B cell (primary cell): ENCODE results near the gene GRHPR. TPM values are rescaled to one million over a fixed set of nuclear protein-coding genes. Genes with fewer than 3 reads are reported as not detected.

ENCODE experiments used
- ATAC-seq: fragments of 200-7000 bp; cut with Tn5 transposase; one replicate; pipeline ENCODE4 v1.10.0; 2021; ENCODE audit warnings: low read depth, mild to moderate bottlenecking, moderate number of reproducible peaks, moderate library complexity
- CTCF ChIA-PET: fragments of 350-600 bp; sonication (Branson Sonifier 250); formaldehyde crosslinking; loops from one replicate; lab custom pipeline; 2021; ENCODE audit warnings: antibody characterized with exemption, inconsistent platforms; lab: Charles Lee
- POLR2A ChIA-PET: fragments of 350-600 bp; sonication (Branson Sonifier 250); formaldehyde crosslinking; loops from one replicate; lab custom pipeline; 2021; ENCODE audit warnings: antibody characterized with exemption; lab: Charles Lee
- DNase-seq: peaks from one replicate; pipeline ENCODE4 v3.0.0; 2013
- H2AFZ ChIP-seq: 2 replicates; pipeline ENCODE4 v1.6.1; 2012; ENCODE audit warnings: mild to moderate bottlenecking, low read depth, low read length; ENCODE audit not compliant: insufficient read depth, poor library complexity, severe bottlenecking
- H3K27ac ChIP-seq, 2 donors: 1 replicate in 1 of 2; 2 replicates in 1 of 2; pipeline ENCODE4 v1.5.1; 2012 to 2013; ENCODE audit warnings: low read length in 2 of 2, mild to moderate bottlenecking in 2 of 2, moderate library complexity in 1 of 2
- H3K27me3 ChIP-seq, 4 experiments: fragments of 200-600 bp in 1 of 4; sonication (generic) in 1 of 4; replicated peaks in 1 of 4; 1 replicate in 2 of 4; 2 replicates in 2 of 4; pipeline versions ENCODE4 v1.6.1 to v1.7.0; 2013 to 2016; ENCODE audit warnings: low read length in 3 of 4, mild to moderate bottlenecking in 2 of 4, mixed read lengths in 1 of 4, moderate library complexity in 1 of 4; ENCODE audit not compliant: insufficient read depth in 4 of 4, control insufficient read depth in 3 of 4; ENCODE audit errors: control extremely low read depth in 1 of 4
- H3K36me3 ChIP-seq, 2 experiments: replicated peaks in 1 of 2; 1 replicate in 1 of 2; 2 replicates in 1 of 2; pipeline versions ENCODE4 v1.6.1 to v1.7.1; 2013; ENCODE audit warnings: low read length in 1 of 2; ENCODE audit not compliant: insufficient read depth in 2 of 2, control insufficient read depth in 1 of 2; ENCODE audit errors: control extremely low read depth in 1 of 2, extremely low read depth in 1 of 2
- H3K4me1 ChIP-seq, 2 donors: fragments of 200-600 bp in 1 of 2; sonication (generic) in 1 of 2; 1 replicate in 1 of 2; 2 replicates in 1 of 2; pipeline versions ENCODE4 v1.5.1 to v1.6.1; 2013 to 2017; ENCODE audit warnings: low read length in 2 of 2; ENCODE audit not compliant: control insufficient read depth in 2 of 2, insufficient read depth in 2 of 2
- H3K4me2 ChIP-seq: replicated peaks from 2 replicates; pipeline ENCODE3; 2012; ENCODE audit warnings: mild to moderate bottlenecking, low read depth, low read length; ENCODE audit not compliant: poor library complexity, severe bottlenecking
- H3K4me3 ChIP-seq, 5 experiments: fragments of 200-600 bp in 1 of 5; sonication (generic) in 1 of 5; 1 replicate in 3 of 5; 2 replicates in 2 of 5; pipeline versions ENCODE4 v1.5.1 to v1.7.0; 2011 to 2016; ENCODE audit warnings: low read length in 4 of 5, mild to moderate bottlenecking in 4 of 5, low read depth in 2 of 5, control low read depth in 1 of 5, moderate library complexity in 1 of 5; ENCODE audit not compliant: insufficient read depth in 1 of 5; ENCODE audit errors: control extremely low read depth in 1 of 5, extremely low read depth in 1 of 5
- H3K79me2 ChIP-seq: fragments of 200-600 bp; sonication (generic); one replicate; pipeline ENCODE4 v1.6.0; 2016; ENCODE audit warnings: low read length; ENCODE audit not compliant: control insufficient read depth, insufficient read depth
- H3K9ac ChIP-seq: fragments of 200-600 bp; sonication (generic); 2 replicates; pipeline ENCODE4 v1.6.1; 2017; ENCODE audit warnings: mild to moderate bottlenecking, low read length, moderate library complexity
- H3K9me3 ChIP-seq, 3 donors: one replicate each; pipeline versions ENCODE4 v1.6.1 to v1.7.1; 2013; ENCODE audit warnings: low read length in 2 of 3; ENCODE audit not compliant: control insufficient read depth in 2 of 3, insufficient read depth in 1 of 3; ENCODE audit errors: control extremely low read depth in 1 of 3
- H4K20me1 ChIP-seq: 2 replicates; pipeline ENCODE4 v1.6.0; 2012; ENCODE audit warnings: mild to moderate bottlenecking, low read length; ENCODE audit not compliant: insufficient read depth, control insufficient read depth, poor library complexity, severe bottlenecking
- H3K27ac Mint-ChIP-seq: one replicate; pipeline ENCODE4 v1.8.0; 2021; ENCODE audit warnings: mixed read lengths
- H3K27me3 Mint-ChIP-seq: one replicate; pipeline ENCODE4 v1.8.0; 2021; ENCODE audit warnings: mixed read lengths
- H3K4me1 Mint-ChIP-seq: one replicate; pipeline ENCODE4 v1.8.0; 2021; ENCODE audit warnings: mixed read lengths
- H3K4me3 Mint-ChIP-seq: one replicate; pipeline ENCODE4 v1.8.0; 2021; ENCODE audit warnings: mixed read lengths
- H3K9me3 Mint-ChIP-seq: one replicate; pipeline ENCODE4 v1.8.0; 2022; ENCODE audit warnings: mixed read lengths; ENCODE audit not compliant: insufficient read depth
- EZH2 ChIP-seq: IDR thresholded peaks from 2 replicates; pipeline ENCODE4 v1.6.1; 2012; ENCODE audit warnings: borderline replicate concordance, low read depth, mild to moderate bottlenecking, moderate library complexity, low read length; ENCODE audit not compliant: insufficient read depth, poor library complexity, severe bottlenecking
- WGBS: methylation state at CpG from one replicate; pipeline ENCODE4 v1.1.5; 2013; ENCODE audit warnings: missing lambda C conversion rate; ENCODE audit not compliant: insufficient coverage; 5-methylcytosine and 5-hydroxymethylcytosine counted together
- intact Hi-C: fragments of 100-400 bp; cut with micrococcal nuclease; formaldehyde crosslinking; loops from one replicate; pipeline ENCODE4 v1.10.0; 2022
- polyA plus RNA-seq: library from polyadenylated mRNA; depleted of rRNA; stranded (reverse); fragments of >200 nt; gene quantifications from 2 replicates; pipeline ENCODE4 v1.2.3, GENCODE V29; 2012
- total RNA-seq, 2 donors: library from RNA; stranded (reverse); fragments of 120-200 nt in 1 of 2; gene quantifications; 1 replicate in 1 of 2; 2 replicates in 1 of 2; pipeline versions ENCODE4 v1.2.3 to v1.2.4, GENCODE V29; 2013 to 2022
- TF ChIP-seq, protein P1 (sequence below): fragments of 200-600 bp; IDR thresholded peaks from one replicate; pipeline ENCODE4 v1.8.0; 2022; ENCODE audit warnings: antibody characterized with exemption, mild to moderate bottlenecking

GRHPR gene
- total and polyA plus RNA-seq, 2 donors (not counting 1 experiment from before 2014, with no cell fraction given): 121 to 138 TPM

DNA sequence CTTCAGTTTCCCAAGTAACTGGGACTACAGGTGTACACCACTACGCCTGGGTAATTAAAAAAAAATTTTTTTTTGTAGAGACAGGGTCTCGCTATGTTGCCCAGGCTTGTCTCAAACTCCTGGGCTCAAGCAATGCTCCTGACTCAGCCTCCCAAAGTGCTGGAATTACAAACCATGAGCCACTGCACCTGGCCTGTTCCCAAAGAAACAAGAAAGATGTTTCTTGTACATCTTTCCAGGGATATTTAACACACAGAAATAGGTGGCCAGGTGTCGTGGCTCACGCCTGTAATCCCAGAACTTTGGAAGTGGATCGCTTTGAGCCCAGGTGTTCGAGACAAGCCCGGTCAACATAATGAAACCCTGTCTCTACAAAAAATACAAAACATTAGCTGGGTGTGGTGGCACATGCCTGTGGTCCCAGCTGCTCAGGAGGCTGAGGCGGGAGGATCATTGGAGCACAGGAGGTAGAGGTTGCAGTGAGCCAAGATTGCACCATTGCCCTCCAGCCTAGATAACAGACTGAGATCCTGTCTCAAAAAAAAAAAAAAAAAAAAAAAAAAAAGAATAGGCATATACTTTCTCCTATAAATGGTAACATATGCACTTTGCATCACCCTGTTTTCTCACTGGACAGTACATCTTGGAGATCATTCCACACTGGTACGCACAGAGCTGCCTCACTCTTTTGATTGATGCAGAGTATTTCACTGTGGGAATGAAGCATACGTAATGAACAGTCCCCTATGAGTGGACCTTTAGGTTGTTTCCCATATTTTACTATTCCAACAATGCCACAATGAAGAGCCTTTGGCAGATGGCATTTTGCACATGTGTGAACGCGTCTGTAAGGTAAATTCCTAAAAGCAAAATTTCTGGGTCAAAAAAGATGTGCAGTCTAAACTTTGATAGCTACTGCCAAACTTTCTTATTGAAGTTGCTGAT, 2.0 kb upstream of the GRHPR start:
- ChIA-PET POLR2A (interaction anchor here (0.6 to 0.7 kb wide), 3 partner anchors 8 to 391 kb away, joined by 4 to 7 read pairs (median 6); no protein-coding TSS in a partner anchor), CTCF (interaction anchor here (1.6 to 1.8 kb wide), 3 partner anchors 8 to 46 kb away, joined by 4 to 6 read pairs (median 5); no protein-coding TSS in a partner anchor)
- H3K27ac ChIP-seq: no peak overlapping the region
- Mint-ChIP-seq H3K27me3 (no peaks in the 10 kb centered on the region), H3K4me3 (peak overlapping the region; percentile 3), H3K9me3 (no peaks in the 10 kb centered on the region), H3K27ac (no peak overlapping the region), H3K4me1 (peaks cover 28% of the 10 kb centered on the region)
- H3K27me3 ChIP-seq: no peaks in the 10 kb centered on the region
- ATAC-seq (no peak), DNase-seq (no peak)
- H2AFZ ChIP-seq: no peak overlapping the region
- intact Hi-C loops: loop anchor here (5.0 kb wide), 1 partner anchor 172 kb away; the partner anchor contains the start of gene TOMM5
- no peak overlapping the region for H3K4me3 ChIP-seq
- no peak overlapping the region for H3K4me2 ChIP-seq
- peaks cover 0 to 11% of the 10 kb centered on the region in 2 experiments for H3K36me3 ChIP-seq
- no peaks in the 10 kb centered on the region for H3K9me3 ChIP-seq
- TF ChIP-seq EZH2: no peak
- TF ChIP-seq, protein P1, sequence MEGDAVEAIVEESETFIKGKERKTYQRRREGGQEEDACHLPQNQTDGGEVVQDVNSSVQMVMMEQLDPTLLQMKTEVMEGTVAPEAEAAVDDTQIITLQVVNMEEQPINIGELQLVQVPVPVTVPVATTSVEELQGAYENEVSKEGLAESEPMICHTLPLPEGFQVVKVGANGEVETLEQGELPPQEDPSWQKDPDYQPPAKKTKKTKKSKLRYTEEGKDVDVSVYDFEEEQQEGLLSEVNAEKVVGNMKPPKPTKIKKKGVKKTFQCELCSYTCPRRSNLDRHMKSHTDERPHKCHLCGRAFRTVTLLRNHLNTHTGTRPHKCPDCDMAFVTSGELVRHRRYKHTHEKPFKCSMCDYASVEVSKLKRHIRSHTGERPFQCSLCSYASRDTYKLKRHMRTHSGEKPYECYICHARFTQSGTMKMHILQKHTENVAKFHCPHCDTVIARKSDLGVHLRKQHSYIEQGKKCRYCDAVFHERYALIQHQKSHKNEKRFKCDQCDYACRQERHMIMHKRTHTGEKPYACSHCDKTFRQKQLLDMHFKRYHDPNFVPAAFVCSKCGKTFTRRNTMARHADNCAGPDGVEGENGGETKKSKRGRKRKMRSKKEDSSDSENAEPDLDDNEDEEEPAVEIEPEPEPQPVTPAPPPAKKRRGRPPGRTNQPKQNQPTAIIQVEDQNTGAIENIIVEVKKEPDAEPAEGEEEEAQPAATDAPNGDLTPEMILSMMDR: no peak
- WGBS: 97% methylated on average over 3 of the region's 12 CpGs
- H4K20me1 ChIP-seq: peaks cover 12% of the 10 kb centered on the region
- H3K4me1 ChIP-seq: peaks cover 18 to 36% of the 10 kb centered on the region in 2 donors
- peaks cover 69% of the 10 kb centered on the region for H3K79me2 ChIP-seq
- no peak overlapping the region for H3K9ac ChIP-seq
